Stimulated activated CD4-positive, alpha-beta T cell treated with anti-CD3 and anti-CD28 coated beads, Interleukin-15, amount 100 ng/mL, for 48 hours (primary cell): Measurements from ENCODE around the gene SEMA6B.
"Not testable (repeated sequence)": the region's sequence is repeated elsewhere in the genome, so short reads cannot be mapped to it uniquely, and the experiment has no call there.

Source experiments
- DNase-seq, 2 donors: peaks; one replicate each; pipeline ENCODE4 v3.0.0-alpha.2; 2020; ENCODE audit warnings: low read depth in 2 of 2

The SEMA6B gene

GRCh38 chr19:4559569-4559968, at the start of gene SEMA6B:
Gene SEMA6B, minus strand, starts transcription at chr19:4559684. Its CDS starts 1,227 bp downstream, at chr19:4558457.
- DNase-seq = no peak

DNA sequence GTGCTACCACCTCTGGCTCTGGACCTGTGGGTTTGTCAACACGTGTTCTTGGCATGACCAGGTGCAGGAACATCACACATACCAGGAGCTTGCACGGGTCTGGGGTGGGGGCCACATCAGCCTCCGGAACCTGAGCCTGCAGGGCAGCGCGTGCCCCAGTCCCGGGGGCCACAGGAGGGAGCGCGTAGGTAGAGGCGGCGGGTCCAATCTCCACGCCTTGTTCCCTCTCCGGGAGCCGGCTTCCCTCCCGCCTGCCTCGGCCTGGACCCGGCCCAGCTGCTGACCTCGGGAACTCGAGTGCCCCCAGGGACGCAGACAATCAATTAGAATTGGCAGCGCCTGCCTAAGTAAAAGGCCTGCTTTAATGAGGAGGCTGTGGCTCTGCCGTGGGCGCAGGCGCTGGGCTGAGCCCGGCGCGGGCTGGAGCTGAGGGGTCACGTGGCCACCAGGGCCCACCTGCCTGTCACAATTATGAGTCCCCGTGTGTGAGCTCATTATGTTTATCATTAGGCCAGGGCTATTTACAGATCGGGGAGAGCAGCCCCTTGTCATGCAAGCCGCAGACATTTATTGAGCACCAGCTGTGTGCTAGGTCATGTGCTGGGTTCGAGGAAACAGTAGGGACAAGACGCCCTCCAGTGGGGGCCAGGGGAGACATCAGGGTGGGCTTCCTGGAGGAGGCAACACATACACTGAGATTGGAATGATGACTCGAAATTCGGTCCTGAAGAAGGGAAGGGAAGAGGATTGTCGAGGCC, 47.6 kb upstream of the SEMA6B start:
- DNase-seq = no peak

GRCh38 chr19:4606181-4606580, 46.7 kb upstream of the SEMA6B start:
- DNase-seq = no peak

- no peak for DNase-seq
These were observed 45.4 kb upstream of the SEMA6B start for GRCh38 chr19:4604912-4605311.

- DNase-seq = no peak
These were observed 43.4 kb upstream of the SEMA6B start for GRCh38 chr19:4602915-4603314.

DNA sequence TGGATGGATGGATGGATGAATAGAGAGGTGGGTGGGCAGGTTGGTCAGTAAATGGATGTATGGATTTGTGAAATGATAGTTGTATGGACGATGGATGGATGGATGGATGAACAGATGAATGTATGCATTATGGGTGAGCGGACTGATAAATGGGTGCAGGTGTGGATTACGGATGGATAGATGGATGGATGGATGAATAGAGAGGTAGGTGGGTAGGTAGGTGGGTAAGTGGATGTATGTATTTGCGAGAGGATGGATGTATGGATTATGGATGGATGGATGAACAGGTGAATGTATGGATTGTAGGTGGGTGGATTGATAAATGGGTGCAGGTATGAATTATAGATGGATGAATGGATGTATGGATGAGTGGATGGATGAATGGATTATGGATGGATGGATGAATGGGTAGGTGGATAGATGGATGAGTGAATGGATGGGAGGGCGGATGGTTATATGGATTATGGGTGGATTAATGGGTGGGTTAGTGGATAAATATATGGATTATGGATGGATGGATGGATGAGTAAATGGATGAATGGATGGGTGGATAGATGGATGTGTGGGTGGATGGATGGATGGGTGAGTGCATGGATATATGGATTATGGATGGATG, 42.8 kb upstream of the SEMA6B start:
- DNase-seq = no peak

GRCh38 chr19:4600893-4601292, 41.4 kb upstream of the SEMA6B start:
- no peak for DNase-seq

GRCh38 chr19:4600082-4600481, 40.6 kb upstream of the SEMA6B start:
- DNase-seq = no peak

GRCh38 chr19:4598712-4599111, 39.2 kb upstream of the SEMA6B start:
- DNase-seq = no peak

DNA sequence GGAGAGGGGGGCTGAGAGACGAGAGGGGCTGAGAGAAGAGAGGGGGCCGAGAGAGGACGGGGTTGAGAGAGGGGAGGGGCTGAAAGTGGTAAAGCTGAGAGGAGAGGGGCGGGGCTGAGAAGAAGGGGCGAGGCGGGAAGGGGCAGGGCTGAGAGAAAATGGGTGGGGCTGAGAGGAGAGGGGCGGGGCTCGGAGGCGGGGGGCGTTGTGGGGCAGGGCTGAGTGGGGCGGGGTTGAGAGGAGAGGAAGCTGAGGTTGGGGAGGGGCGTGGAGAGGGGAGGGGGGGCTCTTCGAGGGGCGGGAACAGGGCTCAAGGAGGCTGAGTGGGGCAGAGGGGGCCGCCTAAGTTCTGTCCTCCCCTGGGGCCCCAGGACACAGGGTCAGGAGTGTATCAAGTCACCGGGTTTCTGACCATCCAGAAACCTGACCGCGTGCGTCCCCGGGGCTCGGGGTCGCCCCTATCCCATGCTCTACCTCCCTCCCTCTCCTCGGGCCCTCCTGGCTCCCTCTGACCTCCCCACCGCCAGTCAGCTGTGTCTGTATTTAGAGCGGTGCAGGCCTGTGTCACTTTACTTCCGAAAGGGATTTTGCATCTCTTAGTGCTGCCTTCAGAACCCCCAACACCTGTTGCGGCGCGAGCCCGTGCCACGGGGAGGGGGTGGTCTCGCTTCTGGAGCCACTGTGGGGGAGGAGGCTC, 38.6 kb upstream of the SEMA6B start:
- DNase-seq = peak; percentile 28

DNA sequence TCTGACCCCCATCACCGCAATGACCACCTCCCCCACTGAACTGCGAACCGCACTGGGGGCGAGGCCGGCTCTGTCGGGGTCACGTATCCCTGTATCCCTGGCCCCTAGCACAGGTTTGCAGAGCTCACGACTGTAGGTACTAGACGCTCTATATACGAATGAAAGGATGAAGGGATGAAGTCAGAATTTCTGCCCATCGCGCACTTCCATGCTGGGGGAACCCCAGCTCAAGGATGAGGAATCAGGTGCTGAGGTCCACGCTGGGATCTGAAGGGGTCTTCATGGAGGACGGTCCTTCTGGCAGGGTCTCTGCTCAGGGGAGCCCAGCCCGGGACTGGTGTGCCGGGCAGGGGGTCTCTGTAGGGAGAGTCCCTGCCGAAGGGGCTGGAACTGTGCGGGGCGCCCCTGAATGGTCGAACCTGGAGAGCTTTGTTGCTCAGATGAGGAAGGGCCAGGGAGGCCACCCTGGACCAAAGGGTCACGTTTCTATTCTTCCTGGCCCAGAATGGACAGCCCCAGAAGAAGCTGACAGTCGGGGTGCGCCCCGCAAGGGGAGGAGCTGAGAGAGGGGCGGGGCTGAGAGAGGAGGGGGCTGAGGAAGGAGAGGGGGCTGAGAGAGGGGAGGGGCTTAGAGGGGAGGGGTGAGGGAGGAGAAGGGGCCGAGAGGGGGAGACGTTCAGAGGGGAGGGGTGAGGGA, 37.9 kb upstream of the SEMA6B start:
- DNase-seq = no peak

DNA sequence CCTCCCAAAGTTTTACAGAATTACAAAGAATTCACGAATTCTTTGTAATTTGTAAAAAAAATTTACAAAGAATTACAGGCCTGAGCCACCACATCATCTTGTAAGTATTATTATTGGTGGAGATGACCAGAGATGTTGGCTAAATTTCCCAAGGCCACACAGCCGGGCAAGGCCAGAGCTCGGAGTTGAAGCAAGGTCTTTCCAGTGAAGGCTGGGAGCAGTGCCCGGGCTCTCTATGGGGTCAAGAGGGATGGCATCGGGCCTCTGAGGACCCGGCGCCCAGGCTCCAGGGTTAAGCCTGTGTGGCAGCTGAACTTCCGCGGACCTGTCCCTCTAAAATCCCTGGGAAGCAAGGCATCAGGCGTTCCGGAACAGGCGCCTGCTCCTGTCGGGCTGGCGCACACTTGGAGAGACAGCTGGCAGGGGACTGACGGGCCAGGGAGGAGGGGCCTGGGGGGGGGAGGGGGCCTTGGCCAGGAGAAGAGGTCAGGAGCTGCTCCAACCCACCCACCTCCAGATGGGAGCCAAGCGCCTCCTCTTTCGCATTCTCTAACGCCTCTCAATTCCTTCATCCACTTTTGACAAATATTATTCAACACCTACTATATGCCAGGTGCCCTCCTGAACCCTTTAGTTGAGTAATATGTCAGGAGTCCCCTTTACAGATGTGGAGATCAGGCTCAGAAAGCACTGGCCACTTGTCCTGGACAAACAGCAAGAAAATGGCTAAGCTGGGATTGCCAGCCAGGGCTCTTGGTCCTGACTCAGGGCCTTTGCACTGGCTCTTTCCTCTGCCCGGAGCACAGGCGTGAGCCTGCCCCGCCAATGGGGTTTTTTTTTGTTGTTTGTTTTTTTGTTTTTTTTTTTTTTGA, 36.8 kb upstream of the SEMA6B start:
- no peak for DNase-seq

DNA sequence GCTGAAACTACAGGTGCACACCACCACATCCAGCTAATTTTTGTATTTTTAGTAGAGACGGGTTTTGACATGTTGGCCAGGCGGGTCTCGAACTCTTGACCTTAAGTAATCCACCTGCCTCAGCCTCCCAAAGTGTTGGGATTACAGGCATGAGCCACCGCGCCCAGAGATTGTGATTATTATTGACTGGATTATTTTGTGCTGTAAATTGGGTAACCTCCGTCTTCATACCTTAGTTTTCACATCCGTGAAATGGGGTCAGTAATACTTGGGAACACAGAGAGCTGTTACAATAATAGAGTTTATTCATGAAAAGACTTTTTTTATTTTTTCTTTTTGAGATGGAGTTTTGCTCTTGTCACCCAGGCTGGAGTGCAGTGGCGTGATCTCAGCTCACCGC, 35.7 kb upstream of the SEMA6B start:
- not testable (repeated sequence) for DNase-seq

GRCh38 chr19:4594201-4594600, 34.7 kb upstream of the SEMA6B start:
- DNase-seq = no peak

- DNase-seq = no peak
These were observed 33.9 kb upstream of the SEMA6B start for GRCh38 chr19:4593409-4593851.

GRCh38 chr19:4592445-4592844, 33.0 kb upstream of the SEMA6B start:
- no peak for DNase-seq

- no peak for DNase-seq
These were observed 31.8 kb upstream of the SEMA6B start for GRCh38 chr19:4591320-4591719.

GRCh38 chr19:4590559-4590958, 31.1 kb upstream of the SEMA6B start:
- DNase-seq = no peak

GRCh38 chr19:4589579-4590410, 30.3 kb upstream of the SEMA6B start:
- DNase-seq = no peak

GRCh38 chr19:4588291-4588761, 28.8 kb upstream of the SEMA6B start:
- no peak for DNase-seq
